ENCODE data around the gene VPS37C. TPM values are rescaled to one million over a fixed set of nuclear protein-coding genes. Genes with fewer than 3 reads are reported as not detected.

The VPS37C gene
- total and polyA plus RNA-seq, 2 experiments from 2014 or later, result 20.8 to 22.0 TPM

DNA sequence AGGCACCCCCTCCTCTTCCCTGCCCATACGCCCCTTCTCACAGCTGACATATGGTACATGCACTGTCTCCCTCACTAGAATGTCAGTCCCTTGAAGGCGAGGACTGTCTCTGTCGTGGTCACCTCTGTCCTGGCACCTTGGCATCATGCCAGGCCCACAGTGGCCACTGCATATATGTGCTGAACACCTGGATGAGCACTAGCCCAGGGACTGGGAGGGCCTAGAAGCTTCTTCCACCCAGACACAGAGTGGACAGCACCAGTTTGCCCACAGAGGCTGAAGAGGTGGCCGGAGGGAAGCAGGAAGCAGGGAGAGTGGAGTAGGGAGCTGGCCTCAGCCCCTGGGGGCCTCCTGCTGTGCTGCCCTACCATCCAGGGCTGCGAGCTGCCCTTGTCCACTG is 28.6 kb downstream of the VPS37C start:
- no peaks in the 10 kb centered on the region for H3K4me1 ChIP-seq (ENCODE audit: low read depth)

DNA sequence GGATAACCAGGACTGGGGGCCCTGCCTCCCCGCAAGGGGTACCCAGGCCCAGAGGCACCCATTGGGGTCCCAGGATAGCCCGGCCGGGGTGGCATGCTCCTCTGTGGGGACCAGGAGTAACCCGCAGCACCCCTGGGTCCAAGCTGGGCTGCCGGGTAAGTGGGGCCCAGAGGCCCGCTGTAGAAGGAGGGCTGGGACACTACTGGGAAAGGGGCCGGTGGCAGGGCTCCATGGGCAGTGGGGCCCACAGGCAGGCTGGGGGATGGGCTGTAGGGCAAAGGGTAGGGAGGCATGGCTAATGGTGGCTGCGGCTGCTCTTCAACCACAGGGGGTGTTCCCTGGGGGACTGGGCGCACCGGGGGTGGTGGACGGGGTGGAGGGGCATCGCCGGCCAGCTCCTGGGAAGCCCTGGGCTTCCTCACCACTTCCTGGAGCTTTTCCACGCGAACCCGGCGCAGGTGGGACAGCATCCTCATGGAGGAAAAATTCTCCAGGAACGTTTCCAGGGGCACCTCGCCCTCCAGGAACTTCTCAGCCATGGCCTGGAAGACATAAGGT is 29.1 kb downstream of the VPS37C start:
- TF ChIP-seq, protein P1, sequence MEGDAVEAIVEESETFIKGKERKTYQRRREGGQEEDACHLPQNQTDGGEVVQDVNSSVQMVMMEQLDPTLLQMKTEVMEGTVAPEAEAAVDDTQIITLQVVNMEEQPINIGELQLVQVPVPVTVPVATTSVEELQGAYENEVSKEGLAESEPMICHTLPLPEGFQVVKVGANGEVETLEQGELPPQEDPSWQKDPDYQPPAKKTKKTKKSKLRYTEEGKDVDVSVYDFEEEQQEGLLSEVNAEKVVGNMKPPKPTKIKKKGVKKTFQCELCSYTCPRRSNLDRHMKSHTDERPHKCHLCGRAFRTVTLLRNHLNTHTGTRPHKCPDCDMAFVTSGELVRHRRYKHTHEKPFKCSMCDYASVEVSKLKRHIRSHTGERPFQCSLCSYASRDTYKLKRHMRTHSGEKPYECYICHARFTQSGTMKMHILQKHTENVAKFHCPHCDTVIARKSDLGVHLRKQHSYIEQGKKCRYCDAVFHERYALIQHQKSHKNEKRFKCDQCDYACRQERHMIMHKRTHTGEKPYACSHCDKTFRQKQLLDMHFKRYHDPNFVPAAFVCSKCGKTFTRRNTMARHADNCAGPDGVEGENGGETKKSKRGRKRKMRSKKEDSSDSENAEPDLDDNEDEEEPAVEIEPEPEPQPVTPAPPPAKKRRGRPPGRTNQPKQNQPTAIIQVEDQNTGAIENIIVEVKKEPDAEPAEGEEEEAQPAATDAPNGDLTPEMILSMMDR (IDR thresholded peaks at IDR 0.05; ENCODE audit: low read depth, low read length), result no peak
- DNase-seq (ENCODE audit: low read depth in 1 of 2, low spot score in 1 of 2), result no peak
- Histone ChIP-seq H3K9me3 (ENCODE audit: low read depth) (no peaks in the 10 kb centered on the region), H3K27me3 (no peaks in the 10 kb centered on the region), H3K4me1 (ENCODE audit: low read depth) (no peaks in the 10 kb centered on the region), H3K4me3 (no peak overlapping the region), H3K27ac (no peak overlapping the region), H3K36me3 (no peaks in the 10 kb centered on the region)

More for the DNA sequence above, 28.6 kb downstream of the VPS37C start:
- Histone ChIP-seq H3K27ac (no peak overlapping the region), H3K9me3 (ENCODE audit: low read depth) (no peaks in the 10 kb centered on the region), H3K27me3 (no peaks in the 10 kb centered on the region), H3K36me3 (no peaks in the 10 kb centered on the region), H3K4me3 (no peak overlapping the region)
- TF ChIP-seq, protein P1 (IDR thresholded peaks at IDR 0.05; ENCODE audit: low read depth, low read length), result no peak
- no peak for DNase-seq (ENCODE audit: low read depth in 1 of 2, low spot score in 1 of 2)

DNA sequence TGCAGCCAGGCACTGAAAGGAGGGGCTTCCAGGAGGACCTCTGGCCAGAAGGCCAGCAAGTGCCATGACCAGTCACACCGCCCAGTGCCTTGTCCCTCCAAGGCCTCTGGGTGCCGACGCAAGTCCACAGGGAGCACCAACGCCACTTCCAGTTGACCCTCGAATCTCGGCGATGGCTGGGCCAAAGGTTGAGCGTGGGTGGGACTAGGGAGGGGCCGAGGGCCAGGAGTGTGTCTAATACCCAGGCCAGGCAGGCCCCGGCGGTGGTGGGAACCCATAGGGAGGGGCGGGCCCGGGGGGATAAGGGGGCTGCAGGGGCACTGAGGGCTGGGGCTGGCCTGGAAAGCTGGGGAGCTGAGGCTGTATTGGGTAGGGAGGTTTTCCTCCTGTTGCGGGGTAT is 29.6 kb downstream of the VPS37C start:
- Histone ChIP-seq H3K4me3 (no peak overlapping the region), H3K36me3 (no peaks in the 10 kb centered on the region), H3K27me3 (no peaks in the 10 kb centered on the region), H3K4me1 (ENCODE audit: low read depth) (no peaks in the 10 kb centered on the region), H3K27ac (no peak overlapping the region), H3K9me3 (ENCODE audit: low read depth) (no peaks in the 10 kb centered on the region)
- TF ChIP-seq, protein P1 (IDR thresholded peaks at IDR 0.05; ENCODE audit: low read depth, low read length), result no peak
- no peak for DNase-seq (ENCODE audit: low read depth in 1 of 2, low spot score in 1 of 2)

DNA sequence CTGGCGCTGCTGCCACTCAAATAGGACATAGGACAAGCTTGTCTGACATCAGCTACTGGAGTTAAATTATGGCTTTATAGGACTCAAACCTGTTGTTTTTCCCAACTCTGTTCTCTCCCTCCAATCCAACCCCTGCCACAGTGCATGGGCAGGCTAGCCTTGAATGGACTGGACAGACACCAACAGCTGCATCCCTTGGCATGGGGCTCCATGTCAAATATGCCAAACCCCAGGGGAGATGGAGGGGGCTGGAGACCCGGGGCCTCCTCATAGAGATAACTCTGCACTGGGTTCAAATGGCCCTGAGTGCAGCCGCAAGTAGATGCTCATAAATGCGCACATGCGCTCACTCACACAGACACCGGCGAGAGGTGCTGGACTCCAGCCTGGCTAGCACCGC is 30.0 kb downstream of the VPS37C start:
- Histone ChIP-seq H3K27ac (no peak overlapping the region), H3K4me3 (no peak overlapping the region), H3K4me1 (ENCODE audit: low read depth) (no peaks in the 10 kb centered on the region), H3K36me3 (no peaks in the 10 kb centered on the region), H3K9me3 (ENCODE audit: low read depth) (no peaks in the 10 kb centered on the region), H3K27me3 (no peaks in the 10 kb centered on the region)
- TF ChIP-seq, protein P1 (IDR thresholded peaks at IDR 0.05; ENCODE audit: low read depth, low read length), result no peak
- DNase-seq (ENCODE audit: low read depth in 1 of 2, low spot score in 1 of 2), result no peak

DNA sequence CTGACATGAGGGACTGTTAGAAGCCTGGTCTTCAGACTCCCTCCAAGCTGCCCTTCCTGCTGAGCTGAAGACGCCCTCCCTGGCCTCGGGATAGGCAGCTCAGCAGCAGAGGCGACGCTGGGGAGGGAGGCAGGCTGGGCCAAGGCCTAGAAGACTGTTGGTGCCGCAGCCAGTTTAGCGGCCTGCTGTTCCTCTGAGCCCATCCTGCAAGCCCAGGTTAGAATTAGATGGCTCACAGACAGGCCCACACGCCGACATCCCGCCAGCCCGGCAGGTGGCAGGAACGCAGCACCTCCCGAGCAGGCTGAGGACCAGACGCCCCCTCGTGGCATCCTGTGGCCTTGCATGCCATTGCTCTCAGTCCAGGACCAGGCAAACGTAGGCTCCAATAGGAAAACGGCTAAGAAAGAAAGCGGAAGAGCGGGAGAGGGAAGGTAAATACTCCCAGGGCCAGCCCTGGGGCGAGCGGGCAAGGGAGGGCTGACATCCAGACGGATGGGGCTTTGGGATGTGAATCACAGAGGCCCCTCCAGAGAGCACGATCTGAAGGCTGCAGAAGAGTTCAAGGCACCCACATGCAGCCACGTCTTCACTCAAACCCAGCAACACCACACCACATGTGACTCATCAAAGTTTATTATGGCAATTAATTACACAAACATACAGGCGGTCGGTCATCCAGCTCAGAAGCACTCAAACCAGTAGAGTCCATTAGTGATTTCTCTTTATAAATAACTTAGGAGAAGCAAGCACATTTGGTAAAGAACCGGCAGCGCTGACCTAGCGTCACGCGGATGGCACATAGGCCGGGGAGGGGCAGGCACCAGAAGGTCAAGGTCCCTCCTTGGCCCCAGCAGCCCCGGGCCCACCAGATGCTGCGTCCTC is 31.3 kb downstream of the VPS37C start:
- no peak overlapping the region for H3K4me3 ChIP-seq
- no peaks in the 10 kb centered on the region for H3K27me3 ChIP-seq
- H3K4me1 ChIP-seq (ENCODE audit: low read depth), result no peaks in the 10 kb centered on the region
- peak; percentile 90 for DNase-seq (ENCODE audit: low read depth in 1 of 2, low spot score in 1 of 2)
- H3K9me3 ChIP-seq (ENCODE audit: low read depth), result no peaks in the 10 kb centered on the region
- H3K36me3 ChIP-seq, result no peaks in the 10 kb centered on the region
- H3K27ac ChIP-seq, result no peak overlapping the region
- TF ChIP-seq, protein P1 (IDR thresholded peaks at IDR 0.05; ENCODE audit: low read depth, low read length), result peak; percentile 100

All from cardiac muscle cell (in vitro differentiated cells and primary cell).